GM21381 (cell line): ENCODE measurements around the gene CCDC13.

Source experiments
- ATAC-seq: cut with Tn5 transposase; IDR thresholded peaks from one replicate; pipeline ENCODE4 v1.9.1; 2021; ENCODE audit warnings: mild to moderate bottlenecking, moderate library complexity; ENCODE audit not compliant: unreplicated experiment

The CCDC13 gene

DNA sequence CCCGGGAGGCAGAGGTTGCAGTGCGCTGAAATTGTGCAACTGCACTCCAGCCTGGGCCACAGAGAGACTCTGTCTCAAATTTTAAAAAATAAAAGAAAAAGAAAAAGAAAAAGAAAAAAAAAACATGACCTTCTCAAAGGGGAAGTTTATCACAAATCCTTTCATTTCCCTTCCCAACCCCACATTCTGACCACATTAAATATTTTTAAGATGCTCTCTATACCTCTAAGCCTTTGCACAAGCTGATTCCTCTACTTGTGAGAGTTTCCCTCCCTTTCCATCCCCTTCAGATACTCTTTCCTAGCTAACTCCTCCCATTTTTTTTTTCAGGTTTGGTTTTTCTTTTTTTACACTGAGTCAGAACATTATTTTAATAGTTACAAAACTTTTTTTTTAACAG lies 27.2 kb upstream of the CCDC13 start:
- ATAC-seq = no peak

DNA sequence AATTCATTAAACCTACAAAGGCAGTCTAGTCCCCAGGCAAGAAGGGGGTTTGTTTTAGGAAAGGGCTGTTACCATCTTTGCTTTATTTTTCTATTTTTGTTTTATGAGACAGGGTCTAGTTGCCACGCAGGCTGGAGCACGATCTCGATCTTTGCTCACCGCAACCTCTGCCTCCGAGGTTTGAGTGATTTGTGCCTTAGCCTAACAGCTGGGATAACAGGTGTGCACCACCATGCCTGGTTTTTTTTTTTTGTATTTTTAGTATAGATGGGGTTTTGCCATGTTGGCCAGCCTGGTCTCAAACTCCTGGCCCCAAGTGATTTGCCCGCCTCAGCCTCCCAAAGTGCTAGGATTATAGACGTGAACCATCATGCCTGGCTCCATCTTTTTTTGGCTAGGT lies 26.3 kb upstream of the CCDC13 start:
- no peak for ATAC-seq

DNA sequence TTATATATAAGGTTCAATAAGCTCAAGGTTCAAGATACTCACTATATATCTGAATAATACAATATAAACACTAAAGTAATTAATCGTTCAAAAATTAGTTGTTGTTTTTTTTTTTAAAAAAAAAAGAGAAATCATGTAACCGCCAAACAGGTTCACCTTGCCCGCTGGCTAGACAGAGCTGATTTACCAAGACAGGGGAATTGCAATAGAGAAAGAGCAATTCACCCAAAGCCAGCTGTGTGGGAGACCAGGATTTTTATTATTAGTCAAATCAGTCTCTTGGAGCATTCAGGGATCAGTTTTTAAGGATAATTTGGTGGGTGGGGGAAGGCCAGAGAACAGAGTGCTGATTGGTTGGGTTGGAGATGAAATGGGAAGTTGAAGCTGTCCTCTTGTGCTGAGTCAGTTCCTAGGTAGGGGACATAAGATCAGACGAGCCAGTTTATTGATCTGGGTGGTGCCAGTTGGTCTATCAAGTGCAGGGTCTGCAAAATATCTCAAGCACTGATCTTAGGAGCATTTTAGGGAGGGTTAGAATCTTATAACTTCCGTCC lies 23.4 kb upstream of the CCDC13 start:
- no peak for ATAC-seq

DNA sequence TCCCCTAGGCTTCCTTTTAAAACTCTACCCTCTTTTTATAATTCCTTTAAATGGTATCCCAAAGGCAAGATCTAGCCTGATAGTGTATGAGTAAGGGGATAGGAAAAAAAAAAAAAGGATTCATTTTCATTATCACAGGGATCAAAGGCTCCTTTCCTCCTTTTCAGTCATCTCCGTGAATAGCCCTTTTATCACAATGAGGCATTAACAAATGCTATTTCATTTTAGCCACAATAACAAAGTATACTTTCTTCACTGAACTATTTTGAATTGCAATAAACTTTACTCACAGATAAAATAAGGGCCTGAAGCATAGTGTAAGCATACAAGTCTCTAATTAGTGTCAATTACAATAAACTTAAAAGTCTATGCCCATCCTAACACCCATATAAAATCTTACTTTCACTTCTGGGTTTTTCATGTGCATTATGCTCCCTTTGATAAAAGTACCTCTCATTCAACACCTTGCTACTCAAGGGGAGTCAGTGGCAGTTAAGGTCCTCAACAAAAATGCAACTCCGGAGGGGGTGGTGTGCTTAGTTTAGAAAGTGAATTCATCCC lies 22.6 kb upstream of the CCDC13 start:
- no peak for ATAC-seq

DNA sequence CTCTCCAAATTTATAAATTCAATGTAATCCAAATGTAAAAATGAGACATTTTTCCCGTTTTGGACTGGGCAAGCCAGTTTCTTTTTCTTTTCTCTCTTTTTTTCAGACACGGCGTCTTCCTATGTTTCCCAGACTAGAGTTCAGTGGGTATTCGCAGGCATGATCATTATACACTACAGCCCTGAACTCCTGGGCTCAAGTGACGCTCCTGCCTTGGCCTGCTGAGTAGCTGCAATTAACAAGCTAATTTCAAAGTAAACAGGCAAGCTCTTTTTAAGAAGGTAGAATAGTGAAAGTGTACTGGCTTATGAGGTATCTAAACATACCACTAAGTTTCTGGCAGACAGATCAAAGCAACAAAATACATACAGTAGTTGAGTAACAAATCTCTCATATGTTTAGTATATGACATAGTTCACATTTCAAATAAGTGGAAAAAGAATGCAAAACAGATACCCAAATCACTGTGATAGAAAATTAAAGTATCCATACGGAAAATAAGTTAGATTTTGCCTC lies 17.7 kb upstream of the CCDC13 start:
- no peak for ATAC-seq

DNA sequence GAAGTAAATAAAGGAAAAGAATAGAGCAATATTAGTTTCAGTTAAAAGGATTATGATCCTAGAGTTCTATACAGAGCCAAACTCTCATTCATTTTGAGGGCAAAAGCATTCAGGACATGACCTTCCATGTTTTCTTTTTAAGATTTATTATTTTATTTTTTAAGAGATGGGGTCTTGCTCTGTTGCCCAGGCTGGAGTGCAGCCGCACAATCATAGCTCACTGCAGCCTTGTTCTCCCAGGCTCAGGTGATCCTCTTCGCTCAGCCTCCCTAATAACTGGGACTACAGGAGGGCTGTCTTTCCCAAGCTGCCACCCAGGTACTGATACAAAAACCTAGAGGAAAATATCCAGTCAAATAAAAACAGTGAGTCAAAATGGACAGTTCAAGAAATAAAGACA lies 13.6 kb upstream of the CCDC13 start:
- ATAC-seq = no peak

DNA sequence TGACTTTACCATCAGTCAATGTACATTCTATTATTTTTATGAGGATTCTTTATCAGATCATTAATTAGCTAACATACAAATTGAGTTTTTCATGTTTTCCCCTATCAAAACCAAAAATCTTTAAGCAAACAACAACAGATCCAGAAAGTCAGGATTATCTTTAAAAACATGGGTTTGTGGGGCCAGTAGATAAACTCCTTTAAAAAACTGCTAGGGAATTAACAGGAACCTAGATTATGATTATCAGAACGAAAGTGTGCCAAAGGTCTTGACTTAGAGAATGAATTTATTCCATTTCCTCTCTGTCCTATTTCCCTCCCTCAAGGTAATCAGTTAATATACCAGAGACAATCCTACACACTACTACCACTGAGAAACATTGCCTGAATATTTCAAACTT lies 13.2 kb upstream of the CCDC13 start:
- ATAC-seq = no peak

DNA sequence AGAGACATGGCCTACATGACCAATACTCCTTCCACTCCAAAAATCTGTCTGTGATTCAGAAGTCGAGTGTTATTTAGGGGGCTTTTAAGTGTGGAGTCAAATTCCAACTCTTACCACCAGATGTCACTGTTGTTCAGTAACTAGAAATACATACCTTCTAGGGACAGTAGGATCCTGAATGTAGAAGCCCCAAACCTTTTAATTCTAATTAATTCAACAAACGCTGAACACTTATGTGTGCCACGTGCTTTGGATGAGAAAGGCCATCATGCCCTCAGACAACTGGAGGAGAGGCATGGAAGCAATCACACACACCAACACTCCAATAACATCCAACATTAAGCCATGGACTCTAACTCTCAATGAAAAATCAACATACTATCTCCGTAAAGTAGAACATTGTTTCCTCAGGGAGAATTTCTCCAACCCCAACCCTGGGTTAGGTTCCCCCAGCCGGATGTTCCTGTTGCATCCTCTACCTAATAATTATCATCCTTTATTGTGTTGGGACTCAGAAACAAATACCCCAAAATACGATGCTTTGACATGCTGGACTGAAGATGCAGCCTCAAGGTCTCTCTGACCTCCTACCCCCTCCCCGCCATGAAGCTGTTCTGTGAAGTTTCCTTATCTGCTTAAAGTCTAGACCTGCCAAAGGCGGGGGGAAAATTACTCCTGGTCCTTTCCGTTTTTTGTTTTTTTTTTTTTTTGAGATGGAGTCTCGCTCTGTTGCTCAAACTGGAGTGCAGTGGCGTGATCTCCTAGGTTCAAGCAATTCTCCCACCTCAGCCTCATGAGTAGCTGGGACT lies 8.0 kb upstream of the CCDC13 start:
- ATAC-seq = peak; percentile 64

DNA sequence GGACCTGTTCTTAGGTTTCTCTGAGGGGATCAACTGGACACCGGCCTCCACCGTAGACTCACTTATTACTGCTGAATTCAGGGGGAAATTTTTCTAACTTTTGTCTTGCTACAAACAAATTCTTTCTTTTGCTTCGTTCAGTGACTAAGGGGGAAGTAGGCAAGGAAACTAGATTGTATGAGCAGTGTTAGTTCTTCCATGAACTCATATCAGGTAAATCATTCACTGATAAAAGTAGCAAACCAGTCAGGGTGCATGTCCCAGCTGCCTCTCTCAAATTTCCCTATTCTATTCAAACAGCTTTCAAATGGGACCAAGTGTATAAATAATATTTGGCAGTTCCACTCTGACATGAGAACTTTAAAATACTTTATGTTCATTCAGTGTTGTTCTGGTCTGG lies 7.3 kb upstream of the CCDC13 start:
- no peak for ATAC-seq

DNA sequence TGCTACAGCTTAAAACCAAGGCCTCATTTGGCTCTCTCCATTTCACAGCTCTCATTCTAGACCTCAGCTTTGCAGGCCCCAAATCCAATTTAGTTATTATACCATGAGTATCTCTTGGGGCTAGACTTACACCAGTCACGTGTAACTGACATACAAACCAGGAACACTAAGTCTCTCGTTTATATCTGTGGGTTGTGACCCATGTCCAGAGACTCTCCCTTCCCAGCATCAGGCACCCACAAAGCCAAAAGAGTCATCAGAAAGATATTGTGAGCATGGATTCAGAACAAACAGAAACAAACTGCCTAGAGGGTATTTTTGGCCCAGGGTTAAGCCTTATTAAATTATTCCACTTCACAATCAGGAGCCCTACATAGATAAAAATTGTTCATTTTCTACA lies 5.6 kb upstream of the CCDC13 start:
- ATAC-seq = no peak

DNA sequence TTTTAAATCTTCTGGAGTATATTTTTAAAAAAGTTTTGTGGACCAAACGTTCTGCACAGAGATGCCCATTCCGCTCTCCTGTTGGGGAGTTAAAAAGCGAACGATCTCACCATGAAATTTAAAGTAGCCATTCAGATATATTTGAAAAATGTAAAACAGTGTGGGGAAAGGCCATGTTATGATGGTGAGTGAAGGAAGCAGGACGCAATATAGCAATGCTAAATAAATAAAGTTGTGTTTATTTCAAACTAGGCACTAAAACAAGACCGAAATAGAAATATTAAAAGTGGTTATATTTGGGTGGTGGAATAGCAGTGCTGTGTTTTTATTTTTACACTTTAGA lies 327 bp upstream of the CCDC13 start:
- no peak for ATAC-seq

DNA sequence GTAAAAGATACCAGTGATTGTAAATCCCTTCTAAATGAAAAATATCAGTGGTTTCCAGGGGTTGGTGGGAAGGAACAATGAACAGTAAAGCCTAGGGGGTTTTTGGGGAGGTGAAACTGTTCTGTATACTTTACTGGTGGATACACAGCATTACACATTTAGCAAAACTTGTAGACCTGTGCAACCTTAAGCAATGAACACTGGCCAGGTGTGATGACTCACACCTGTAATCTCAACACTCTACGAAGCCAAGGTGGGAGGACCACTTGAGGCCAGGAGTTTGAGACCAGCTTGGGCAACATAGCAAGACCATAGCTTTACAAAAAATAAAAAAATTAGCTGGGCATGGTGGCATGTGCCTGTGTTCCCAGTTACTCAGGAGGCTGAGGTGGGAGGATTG lies 1.8 kb downstream of the CCDC13 start:
- ATAC-seq = no peak

DNA sequence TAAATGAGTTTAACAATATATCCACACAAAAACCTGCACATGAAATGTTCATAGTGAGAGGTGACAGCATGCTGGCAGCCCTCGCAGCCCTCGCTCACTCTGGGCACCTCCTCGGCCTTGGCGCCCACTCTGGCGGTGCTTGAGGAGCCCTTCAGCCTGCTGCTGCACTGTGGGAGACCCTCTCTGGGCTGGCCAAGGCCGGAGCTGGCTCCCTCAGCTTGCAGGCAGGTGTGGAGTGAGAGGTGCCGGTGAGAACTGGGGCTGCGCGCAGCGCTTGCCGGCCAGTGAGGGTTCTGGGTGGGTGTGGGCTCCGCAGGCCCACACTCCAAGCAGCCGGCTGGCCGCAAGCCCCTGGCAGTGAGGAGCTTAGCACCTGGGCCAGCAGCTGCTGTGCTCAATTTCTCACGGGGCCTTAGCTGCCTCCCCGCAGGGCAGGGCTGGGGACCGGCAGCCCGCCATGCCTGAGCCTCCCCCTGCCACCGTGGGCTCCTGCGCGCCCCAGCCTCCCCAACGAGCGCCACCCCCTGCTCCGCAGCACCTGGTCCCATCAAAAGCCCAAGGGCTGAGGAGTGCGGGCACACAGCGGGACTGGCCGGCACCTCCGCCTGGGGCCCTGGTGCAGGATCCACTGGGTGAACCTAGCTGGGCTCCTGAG lies 3.4 kb downstream of the CCDC13 start:
- no peak for ATAC-seq

DNA sequence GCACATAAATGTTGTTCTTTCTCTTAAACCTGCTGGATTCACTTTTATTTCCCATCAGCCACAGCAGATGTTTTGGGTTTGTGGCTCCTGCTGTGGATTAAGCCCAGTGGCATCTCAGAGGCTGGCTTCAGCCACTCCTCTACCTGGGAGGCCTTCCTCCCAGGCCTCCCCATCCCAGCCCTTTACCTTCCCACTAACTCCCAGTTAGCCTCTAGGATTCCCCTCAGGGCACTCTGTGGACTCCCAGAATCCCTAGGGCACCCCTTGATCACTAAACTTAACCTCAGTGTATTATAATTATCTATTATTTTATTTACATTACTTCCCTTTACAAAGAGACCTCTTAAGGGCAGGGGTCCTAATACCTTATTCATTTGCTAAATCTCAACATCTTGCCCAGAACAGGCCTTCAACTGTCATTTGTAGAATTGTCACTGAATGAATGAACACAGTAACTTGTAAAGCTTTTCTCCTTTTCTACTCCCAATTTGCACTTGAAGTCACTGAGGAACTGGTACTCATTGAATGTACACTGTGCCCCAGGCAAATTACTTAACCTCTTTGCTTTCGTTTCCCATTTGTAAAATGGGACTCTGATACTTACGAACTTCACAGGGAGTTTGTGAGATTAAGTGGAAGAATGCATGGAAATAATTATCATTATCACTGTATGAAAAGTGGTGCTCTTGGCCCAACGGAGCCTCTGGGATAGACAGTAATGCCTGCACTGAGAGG lies 8.3 kb downstream of the CCDC13 start:
- no peak for ATAC-seq

DNA sequence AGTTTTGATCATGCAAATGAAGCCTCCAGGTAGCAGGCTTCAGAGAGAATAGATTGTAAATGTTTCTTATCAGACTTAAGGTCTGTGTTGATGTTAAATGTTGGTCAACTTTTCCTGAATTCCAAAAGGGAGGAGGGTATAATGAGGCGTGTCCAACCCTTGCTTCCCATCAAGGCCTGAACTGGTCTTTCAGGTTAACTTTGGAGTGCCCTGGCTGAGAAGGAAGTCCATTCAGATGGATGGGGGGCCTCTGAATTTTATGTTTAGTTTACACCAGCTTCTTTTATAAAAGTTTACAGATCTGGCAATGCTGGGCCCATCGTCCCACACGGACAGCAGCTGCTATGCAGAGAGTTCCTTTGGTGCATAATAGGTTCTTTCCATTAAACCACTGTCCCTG lies 8.9 kb downstream of the CCDC13 start:
- ATAC-seq = no peak

DNA sequence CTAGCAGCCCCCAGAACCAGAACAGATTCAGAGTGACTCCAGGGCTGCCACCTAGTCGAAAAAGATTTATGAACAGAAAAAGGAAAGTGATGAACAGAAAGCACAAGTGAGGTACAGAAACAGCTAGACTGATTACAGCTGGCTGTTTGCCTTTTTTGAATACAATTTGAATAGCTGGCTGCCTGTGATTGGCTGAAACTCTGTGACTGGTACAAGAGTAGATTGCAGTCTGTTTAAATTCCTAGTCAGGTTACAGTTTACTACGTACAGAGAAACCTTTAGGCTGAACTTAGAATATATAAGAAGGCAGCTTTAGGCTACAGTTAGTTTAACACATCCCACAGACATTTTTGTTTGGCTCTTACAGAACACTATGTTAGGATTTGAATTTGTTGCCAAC lies 10.0 kb downstream of the CCDC13 start:
- no peak for ATAC-seq

DNA sequence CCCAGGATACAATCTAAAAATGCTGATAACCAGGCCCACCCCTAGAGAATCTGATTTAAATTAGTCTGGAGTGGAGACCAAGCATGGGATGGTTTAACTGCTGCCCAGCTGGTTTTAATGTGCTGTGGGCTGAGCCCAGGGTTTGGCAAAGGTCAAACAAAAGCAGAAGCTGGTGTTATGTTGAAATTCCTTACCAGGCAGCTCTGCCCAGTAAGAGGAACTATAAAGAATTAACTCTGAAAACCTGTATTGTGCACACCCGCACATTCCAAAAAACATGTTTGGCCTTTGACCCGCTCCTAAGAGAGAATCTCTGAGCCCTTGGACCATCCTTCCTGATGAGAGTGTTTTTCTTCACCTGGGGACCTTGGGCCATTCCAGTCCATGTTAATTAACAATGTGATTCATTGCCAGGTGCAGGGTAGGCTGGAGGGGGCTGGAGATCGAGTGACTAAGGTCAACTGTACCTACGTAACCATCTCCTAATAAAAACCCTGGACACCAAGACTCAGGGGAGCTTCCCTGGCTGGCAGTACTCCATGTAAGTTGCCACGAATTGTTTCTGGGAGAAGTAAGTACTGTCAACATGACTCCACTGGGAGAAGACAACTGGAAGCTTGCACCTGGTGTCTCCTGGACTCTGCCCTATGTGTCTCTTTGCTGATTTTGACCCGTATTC lies 10.9 kb downstream of the CCDC13 start:
- no peak for ATAC-seq

DNA sequence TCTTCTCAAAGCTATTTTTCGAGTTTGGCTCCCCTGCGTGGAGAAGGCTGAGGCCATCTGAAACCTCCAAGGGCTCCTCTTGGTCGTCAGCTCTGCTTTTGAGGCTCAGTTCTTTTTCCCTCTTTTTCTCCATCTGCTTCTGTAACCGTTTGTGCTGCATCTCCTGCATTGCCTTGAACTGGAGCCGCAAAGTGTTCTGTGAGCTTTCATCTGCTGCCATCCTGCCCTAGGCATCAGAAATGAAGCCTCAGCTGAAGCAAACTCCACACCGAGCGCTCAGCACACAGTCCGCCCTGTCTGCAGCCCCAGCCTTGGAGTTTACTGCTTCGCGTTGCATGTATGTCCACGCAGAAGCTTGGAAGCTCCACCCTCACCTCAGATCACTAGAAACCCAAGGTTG lies 14.9 kb downstream of the CCDC13 start:
- ATAC-seq = no peak

DNA sequence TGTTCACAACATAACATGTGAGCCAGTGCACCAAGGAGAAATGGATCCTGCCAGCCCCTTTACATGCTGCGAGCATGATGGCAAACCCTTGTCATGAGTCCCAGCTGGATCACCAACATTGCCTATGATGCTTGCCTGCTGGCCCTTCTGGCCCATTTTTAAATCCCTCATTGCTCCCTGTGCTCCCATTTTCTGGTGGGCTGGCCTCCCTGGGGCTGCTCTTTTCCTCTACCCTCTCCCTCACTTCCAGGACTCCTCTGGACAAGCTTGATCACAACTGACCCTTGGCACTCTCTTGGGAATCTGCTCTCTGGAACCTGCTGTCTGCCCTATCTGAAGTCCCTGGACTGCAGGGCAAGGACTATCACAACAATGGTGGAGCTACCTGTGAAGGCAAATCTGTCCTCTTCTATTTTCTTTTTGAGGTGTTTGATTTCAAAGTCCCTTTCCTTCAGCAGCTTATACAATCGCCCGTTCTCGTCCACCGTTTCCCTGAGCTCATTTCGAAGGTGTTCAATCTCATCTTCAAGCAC lies 16.3 kb downstream of the CCDC13 start:
- ATAC-seq = no peak
